Body of pancreas (tissue), 4 donors: ENCODE measurements around the gene KCTD20.

Source experiments
- POLR2A ChIP-seq, 3 donors: fragments of 450-650 bp; IDR thresholded peaks; one replicate each; pipeline ENCODE4 v1.6.1; 2016; ENCODE audit warnings: antibody characterized with exemption in 3 of 3, mild to moderate bottlenecking in 2 of 3
- TF ChIP-seq, protein P1 (sequence below), 7 experiments: fragments of 450-650 bp in 4 of 7; fragments of 200-600 bp in 3 of 7; sonication (generic) in 3 of 7; IDR thresholded peaks; one replicate each; pipeline ENCODE4 v1.5.1; 2016 to 2019; ENCODE audit warnings: antibody characterized with exemption in 7 of 7

DNA sequence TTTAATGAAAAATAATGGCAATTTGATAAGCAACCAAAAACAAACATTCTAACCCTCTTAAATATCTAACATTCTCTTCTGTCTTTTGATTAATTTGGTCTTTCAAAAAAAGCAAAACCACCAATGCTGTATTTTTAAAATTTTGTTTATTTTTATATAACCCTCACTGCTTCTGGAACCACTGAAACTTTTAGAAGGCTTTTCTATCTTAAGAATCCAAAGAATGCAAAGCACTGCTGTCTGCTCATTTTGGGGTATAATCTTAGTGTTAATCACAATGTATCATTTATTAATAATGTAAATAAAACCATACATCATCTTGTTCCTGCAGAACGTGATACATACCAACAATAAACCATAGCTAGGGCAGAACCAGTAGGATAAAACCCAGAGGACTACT lies 90.5 kb downstream of the KCTD20 start:
- TF ChIP-seq, protein P1, sequence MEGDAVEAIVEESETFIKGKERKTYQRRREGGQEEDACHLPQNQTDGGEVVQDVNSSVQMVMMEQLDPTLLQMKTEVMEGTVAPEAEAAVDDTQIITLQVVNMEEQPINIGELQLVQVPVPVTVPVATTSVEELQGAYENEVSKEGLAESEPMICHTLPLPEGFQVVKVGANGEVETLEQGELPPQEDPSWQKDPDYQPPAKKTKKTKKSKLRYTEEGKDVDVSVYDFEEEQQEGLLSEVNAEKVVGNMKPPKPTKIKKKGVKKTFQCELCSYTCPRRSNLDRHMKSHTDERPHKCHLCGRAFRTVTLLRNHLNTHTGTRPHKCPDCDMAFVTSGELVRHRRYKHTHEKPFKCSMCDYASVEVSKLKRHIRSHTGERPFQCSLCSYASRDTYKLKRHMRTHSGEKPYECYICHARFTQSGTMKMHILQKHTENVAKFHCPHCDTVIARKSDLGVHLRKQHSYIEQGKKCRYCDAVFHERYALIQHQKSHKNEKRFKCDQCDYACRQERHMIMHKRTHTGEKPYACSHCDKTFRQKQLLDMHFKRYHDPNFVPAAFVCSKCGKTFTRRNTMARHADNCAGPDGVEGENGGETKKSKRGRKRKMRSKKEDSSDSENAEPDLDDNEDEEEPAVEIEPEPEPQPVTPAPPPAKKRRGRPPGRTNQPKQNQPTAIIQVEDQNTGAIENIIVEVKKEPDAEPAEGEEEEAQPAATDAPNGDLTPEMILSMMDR (IDR thresholded peaks at IDR 0.05) = no peak
- TF ChIP-seq POLR2A (IDR thresholded peaks at IDR 0.05) = no peak
